Stimulated activated CD8-positive, alpha-beta memory T cell treated with anti-CD3 and anti-CD28 coated beads, Interleukin-15, amount 100 ng/mL, for 4 hours (primary cell): Measurements from ENCODE around the gene NME7.
"Not testable (repeated sequence)": the region's sequence is repeated elsewhere in the genome, so short reads cannot be mapped to it uniquely, and the experiment has no call there.

Source experiments
- DNase-seq, 2 donors: peaks; one replicate each; pipeline ENCODE4 v3.0.0-alpha.2; 2020; ENCODE audit warnings: low read depth in 2 of 2

Gene NME7

DNA sequence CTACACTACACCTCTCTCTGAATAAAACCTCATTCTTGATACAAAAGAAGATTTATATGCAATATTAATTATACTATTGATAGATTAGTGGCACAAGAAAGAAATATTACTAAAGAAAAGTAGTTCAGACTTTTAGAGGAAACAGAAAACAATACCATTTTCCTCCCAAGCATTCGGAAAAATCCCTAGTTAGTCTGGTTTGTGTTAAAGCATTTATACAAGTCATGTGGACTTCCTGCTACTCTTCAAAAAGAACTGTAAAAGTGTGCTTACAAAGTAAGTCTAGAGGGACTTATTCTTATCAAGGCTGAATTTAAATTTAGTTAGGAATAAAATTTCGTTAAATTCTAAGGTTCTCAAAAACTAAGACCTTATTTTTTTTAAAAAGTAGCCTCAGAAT, 132.0 kb downstream of the NME7 start:
- DNase-seq: no peak

DNA sequence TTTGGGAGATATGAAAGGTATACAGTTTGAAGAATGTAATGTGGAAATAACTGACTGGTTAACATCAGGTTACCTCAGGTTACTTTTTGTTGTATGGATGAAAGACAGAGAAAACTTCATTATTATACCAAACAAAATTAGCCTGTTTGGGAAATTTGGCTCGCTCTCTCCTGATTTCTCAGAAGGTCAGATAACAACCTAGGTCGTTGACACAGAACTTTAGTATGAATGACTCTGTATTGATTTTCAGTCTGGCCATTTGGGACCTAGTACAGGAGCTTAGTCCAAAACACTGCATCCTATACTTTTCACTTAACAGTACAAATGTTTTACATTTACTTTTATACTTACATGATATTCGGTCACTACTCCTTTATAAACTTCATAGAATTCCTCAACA, 132.8 kb downstream of the NME7 start:
- no peak for DNase-seq

DNA sequence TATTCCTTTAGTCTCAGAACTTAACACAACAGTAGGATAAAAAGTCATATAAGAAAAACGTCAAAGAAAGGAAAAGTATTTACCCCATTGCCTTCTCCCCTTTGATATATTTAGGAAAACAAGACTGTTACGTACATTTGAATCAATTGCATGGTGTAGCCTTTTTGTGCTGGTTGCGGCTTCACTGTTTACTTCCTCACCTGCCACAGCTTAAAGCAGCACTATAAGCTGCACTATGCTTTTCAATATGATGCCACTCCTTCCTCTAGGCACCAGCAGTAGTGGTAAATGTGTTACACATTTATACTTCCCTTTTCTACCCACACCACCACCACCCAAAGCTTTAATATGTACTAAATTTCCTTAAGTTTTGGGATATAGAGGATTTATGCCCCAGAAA, 150.0 kb downstream of the NME7 start:
- no peak for DNase-seq

DNA sequence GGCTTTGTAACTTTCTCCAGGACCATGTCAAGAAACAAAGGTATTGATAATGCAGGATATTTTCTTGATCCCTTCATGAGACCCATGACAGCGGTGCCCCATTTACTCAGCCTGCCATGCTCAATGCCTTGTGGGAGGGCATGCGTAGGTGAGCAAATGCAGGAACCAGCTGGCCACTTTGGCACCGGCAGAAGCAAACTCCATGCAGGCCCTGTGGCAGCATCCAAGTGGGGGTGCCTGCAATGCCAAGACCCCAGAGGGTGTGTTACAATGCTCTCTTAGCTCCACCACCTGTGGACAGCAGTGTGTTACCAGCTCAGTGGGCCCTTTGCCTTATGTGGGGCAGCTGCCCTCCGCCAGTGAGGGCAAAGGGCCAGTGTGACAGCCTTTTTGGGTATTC, 153.0 kb downstream of the NME7 start:
- no peak for DNase-seq

DNA sequence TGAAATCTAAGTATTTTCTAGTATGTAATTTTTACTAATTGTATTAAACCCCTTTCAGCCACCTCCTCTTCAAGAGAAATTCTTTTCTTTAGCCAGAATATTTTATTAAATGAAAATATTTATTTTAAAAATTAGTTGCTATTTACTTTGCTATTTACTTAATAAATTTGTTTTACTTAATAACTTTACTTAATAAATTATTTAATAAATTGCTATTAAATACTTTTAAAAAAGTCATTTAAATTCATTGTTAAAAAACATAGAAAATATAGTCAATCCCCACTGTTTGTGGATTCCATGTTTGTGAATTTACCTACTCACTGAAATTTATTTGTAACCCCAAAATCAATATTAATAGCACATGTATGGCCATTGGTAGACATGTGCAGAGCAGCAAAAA, 155.5 kb downstream of the NME7 start:
- no peak for DNase-seq

DNA sequence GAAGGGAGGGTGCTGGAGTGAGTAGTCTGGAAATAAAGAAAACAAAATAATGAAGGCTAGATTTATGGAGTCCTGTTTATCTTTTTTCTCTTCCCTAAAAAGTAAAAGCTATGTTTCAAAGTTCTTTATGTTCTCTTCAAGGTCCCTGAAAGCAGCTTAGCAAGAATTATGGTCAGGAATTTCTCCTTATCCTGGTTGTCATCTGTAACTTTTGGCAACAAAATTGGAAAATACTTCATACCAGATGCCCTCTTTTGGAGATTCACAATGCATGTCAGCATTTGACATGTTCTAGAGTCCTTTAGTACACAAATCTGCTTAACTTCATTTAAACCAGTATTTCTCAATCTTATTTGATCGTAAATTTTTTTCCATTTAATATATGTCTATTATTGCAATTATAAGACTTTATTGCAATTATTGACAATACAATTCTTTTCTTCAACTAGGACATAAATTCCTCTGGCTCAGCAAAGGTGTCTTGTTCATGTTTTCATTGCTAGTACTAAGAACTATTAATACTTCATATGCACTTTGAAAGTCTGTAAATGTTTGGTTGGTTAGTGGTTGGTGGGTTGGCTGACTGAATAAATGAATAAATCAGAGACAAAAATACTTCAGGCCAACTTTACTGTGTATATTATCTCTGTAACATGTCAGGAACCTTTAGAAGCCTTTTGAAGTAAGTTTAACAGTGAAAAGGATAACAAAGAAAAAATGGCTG, 159.6 kb downstream of the NME7 start:
- DNase-seq: no peak

DNA sequence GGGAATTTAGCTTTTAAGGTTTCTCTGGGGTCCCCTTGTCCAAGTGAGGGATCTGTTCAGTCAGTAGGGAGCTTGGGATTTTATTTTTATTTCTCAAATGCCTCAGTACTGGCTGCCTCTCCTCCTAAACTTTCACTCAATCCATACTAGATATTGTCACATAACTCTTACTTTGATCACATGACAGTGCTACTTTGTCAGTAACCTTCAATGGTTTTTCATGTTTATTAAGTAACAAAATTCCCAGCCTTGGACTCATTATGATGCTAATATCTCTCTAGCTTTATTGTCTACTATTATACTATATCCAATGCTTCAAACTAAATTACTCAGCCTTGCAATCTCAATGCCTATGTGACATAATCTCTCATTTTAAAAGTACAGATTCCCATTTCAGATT, 163.4 kb downstream of the NME7 start:
- no peak for DNase-seq

DNA sequence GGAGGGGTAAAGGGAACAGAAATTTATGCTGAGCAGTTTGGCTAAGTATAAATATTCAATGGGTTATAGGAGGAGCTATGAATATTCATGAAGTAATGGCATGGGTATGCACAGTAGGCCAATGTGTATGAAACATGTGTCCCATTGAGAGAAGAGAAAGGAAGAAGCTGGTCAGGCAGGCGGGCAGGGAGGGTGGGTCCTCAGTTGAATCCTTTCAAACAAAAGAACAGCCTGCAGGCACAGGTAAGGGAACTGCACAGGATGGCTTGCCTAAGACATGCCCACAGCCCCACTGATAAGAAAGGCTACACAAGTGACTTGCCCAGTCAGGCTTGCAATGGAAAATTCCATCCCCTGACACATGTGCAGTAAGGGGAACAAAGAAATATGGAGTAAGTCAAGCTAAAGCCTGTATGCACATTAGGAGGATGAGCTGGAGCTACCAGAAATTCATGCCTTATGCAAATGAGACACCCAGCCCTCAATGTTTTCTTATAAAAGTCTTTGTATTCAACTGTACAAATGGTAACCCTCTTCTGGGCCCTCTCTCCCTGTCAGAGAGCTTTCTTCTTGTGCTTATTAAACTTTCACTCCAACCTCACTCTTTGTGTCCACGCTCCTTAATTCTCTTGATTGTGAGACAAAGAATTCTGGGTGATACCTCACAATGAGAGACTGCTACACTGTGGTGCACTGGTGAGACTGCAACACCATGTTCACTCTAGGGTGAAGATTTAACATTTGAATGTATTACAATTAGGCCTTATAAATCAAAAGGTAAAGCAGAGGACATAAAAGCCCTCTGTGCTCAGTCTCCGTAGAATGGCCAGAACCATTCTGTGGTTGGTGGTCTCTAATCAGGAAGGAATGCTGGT, 164.6 kb downstream of the NME7 start:
- no peak for DNase-seq

DNA sequence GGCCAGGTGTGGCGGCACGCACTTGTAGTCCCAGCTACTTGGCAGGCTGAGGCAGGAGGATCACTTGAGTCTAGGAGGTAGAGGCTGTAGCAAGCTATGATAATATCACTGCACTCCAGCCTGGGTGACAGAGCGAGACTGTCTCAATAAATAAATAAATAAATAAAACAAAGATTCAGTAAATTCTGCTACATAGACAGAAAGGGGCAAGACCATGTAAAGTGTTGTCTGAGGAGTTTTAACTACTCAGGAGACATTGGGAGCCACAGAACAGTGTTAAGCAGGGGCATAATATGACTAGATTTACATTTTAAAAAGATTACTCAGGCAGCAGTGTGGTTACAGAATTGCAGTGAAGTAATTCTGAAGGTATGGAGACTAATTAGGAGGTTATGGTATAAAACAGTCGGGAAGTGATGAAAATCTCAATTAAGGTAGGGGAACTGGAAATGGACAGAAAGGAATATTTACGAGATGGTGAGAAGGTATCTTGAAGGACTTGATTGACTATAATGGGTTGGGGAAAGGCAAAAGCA, 166.4 kb downstream of the NME7 start:
- DNase-seq: no peak

DNA sequence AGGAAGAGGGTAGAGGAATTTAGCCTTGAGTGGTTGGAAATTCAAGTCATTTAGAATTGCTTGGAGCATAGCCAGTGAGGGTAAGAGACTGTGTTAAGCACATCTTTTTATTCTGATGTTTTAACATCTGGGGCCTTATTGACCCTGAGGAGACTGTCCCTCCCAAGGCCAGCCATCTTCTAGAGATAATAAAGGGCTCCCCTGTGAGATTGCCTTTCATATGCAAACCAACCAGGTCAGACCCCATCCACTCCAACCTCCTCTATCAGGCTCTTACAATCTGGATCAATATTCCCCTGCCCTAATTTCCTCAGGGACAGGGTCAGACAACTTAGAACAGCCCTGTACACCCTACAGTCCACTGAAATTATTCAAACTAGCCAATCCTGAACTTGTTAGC, 167.3 kb downstream of the NME7 start:
- DNase-seq: no peak

DNA sequence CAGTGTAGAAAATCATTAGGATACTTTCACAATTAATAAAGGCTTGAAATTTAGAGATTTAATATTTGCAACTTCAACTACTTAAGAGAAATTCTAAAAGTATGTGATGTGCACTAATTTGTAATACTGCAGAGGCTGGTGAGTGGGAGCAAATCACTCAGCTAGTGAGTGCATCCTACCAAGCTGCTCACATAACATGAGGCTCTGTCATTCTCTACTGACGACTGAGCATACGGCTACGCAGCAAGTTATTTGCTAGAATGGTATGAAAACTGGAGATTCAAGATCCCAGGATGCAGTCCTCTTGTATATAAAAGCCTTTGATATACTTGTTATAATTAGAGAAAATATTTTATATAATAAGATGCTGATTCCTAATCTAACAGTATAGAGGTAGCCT, 171.0 kb downstream of the NME7 start:
- DNase-seq: no peak

DNA sequence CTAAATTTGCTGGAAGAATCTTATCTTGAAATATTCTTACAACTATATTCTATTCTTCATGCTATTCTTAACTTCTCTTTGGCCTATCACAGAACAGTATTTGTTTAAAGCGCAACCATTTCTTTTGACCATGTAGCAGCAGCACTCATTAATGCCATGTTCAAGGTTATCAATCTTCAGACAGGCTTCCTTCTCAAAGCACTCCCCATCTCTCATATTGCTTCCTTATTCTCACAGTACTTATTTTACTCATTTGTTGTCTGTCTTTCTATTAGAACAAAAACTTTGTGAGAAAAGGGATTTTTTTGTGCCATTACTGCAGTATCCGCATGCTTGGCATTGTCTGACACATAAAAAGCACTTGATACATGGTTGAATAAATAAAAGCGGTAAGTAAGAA, 171.4 kb downstream of the NME7 start:
- DNase-seq: no peak

DNA sequence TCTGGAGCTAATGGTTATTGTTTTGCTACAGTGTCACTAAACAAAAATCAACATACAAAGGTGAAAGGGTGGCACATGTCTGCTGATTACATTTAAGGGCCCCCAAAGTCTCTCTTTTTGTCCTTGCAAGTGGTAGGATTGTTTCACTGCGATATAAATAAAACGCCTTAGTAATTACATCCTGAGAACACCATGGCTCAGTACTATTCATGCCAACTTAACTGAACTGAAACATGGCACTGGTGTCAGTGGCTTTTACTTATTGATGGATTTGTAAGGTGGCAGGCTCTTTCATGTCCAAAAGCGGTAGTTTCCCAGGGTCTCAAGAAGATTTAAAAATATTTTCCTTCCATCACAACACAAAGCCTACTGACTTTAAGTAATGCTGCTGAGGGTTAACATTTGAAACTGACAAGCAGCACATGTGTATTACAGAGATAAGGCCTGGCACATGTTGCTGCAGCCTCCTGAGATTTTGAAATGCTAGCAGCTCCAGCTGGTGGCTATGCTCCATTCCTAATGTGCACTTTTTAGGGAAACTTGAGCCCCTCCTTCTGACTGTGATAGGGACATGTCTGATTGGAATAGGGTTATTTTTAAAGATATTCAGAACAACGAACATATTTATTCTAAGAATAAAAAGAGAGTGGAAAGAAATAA, 174.3 kb downstream of the NME7 start:
- no peak for DNase-seq

DNA sequence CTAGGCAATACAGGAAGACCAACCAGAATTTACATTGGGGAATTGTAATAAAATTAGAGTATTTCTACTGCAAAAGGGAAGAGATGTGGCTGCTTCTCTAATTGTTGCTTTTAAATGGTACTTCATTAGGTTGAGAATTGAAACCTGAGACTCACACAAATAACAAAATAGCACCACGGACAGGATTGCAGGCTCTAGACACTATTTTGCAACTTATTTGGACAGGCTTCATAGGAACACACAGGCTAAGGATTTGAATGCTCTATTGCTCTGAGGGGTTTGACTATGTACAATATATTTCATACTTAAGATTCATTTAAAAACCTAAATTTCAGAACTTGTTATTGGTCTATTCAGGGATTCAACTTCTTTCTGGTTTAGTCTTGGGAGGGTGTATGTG, 181.5 kb downstream of the NME7 start:
- no peak for DNase-seq

DNA sequence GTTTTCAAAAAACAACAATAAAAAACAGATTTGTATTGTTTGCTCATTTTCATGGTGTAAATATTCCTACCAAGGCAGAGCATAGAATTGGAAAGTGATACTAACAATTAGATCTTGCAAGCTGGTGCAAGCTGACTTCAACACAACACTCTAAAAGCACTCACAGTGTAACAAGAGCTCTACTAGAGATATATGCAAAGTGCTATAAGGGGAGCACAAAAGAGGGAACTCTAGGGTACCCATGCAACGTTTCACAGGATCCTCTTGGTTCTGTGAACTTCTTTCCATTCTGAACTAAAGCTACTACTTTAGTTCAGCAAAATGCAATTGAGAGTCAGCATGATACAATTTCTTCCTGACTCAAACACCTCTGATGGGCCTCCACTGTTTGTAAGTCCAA, 182.8 kb downstream of the NME7 start:
- DNase-seq: no peak

DNA sequence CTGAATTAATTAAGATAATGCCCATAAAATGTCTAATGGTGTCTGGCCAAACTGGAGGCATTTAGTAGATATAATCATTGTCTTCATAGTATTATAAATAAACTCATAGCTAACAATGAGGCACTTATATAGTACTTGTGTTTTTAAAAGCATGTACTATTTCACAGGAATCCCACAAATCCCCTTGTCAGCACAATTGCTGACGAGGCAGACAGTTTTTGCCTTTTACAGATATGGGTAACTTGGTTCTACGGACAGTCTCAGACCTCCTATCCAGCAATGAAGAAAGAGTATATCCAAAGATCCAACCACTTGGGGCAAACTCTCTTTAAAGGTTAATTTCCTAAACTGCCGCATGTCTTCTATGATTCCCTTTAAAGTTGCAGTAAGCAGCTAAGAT, 187.4 kb downstream of the NME7 start:
- no peak for DNase-seq

DNA sequence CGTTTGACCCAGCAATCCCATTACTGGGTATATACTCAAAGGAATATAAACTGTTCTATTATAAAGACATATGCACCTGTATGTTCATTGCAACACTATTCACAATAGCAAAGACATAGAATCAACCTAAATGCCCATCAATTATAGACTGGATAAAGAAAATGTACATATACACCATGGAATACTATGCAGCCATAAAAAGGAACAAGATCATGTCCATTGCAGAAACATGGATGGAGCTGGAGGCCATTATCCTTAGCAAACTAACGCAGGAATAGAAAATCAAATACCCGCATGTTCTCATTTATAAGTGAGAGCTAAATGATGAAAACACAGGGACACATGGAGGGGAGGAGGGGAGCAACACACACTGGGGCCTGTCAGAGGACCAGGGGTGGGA, 188.2 kb downstream of the NME7 start:
- DNase-seq: not testable (repeated sequence)

DNA sequence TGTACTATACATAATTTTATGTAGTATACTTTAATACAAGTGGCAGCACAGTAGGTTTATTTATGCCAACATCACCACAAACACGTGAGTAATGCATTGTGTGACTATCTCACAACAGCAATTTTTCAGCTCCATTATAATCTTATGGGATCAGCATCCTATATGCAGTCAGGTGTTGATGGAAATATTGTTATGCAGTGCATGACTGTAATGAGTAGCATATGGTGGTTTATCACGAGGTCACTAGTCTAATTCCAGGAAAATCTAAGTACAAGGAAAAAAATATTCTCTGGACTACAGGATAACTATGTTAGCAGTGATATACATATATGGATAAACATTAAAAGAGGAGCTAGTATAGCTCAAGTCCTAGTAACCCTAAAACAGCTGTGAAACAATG, 192.1 kb downstream of the NME7 start:
- DNase-seq: no peak

DNA sequence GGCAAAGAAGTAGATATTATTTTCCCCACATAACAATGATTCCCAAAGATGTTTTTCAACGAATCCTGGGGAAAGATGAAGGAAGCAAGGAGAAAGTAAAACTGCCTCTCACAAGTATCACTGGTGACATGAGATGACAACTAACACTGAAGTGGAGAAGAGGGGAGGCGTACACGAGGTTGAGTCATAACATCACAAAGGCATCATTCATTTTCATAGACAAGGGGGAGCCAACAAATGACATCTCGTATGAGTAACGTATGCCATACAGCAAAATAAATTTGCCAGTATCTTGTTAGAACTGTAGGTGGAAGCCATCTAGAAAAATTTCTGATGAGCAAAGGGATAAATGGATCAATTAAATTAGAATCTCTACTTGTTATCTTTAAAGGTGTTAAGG, 204.5 kb downstream of the NME7 start:
- DNase-seq: no peak

DNA sequence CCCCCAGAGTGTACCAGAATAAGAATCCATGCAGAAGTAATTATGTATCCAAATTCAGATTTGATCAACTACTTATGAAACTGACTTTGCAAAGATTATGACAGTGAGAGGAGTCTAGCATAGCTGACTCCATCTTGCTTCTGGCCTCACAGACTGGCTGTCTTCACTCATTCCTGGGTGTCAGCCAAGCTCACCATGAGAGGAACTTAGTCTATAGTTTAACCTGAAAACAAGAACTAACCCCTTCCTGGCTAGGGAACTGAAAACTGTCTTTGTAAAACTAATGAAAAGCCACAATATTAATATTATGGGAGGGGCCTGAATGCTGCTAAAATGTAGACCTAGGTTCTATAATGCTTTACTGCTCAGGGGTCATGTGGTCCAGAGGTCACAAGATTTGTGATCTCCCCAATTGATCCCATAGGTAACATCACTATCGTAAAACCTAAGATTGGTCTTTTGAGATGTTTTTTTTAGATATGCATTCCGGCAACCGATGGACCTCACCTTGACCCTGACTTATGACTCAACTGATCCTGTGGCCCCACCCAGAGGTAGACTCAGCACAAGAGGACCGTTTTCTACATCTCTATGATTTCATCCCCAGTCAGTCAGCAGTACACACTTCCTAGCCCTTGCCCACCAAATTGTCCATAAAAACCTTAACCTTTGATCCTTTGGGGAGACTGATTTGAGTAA, 206.0 kb downstream of the NME7 start:
- no peak for DNase-seq

DNA sequence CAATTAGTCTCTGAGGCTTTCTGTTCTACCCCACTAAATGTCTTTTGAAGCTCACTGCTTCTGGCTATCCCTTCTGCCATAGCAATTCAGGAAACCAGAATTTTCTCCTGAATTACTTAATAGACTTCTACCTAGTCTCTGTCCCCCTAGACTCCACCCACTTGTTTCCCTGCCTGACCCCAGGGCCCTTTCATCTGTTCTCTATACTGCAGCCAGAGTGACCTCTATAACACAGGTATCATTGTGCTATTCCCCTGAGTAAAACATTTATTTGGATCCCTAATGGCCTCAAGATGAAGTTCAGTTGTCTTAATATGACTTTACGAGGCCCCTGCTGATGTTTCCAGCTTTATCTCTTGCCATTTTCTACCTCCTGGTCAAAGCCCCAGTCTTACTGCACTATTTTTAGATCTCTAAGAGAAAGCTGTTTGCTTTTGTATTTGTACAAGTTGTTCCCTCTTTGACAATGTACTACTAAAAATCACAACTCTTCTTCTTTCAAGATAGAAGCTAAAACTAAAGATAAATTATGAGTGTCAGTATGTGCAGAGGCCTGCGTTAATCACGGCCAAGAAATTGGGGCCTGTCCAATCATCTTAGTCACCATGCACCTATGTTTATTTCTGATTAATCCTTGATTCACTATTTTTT, 206.6 kb downstream of the NME7 start:
- DNase-seq: no peak
